ENCODE data around the gene SSTR3.

Gene SSTR3

DNA sequence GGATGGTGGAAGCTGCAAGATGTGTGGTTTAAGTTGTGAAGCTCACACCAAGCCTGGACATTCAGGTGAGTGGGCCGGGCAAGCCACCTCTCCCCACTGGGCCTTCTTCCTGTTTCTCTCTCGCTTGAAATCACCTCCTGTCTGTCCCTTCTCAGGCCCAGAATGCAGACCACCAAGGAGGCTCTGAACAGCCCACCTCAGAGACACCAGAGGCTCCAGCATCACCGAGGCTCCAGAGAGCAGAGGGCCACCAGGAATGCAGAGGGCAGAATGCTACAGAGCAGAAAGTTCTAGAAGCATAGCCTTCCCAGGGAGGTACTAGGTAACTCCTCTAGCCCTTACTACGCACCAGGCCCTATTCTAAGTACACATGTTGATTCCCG lies 47.8 kb downstream of the SSTR3 start:
- Histone ChIP-seq H3K79me1 (ENCODE audit: low read depth, low read length) (no peaks in the 10 kb centered on the region), H3K18ac (ENCODE audit: low read length) (no peak overlapping the region), H3K4me1 (ENCODE audit: control insufficient read depth in 2 of 2, insufficient read depth in 1 of 2, low read depth in 1 of 2, low read length in 2 of 2) (peaks cover 4 to 12% of the 10 kb centered on the region in 2 donors), H4K8ac (ENCODE audit: low read depth, low read length) (no peak overlapping the region), H2AK5ac (ENCODE audit: low read depth, low read length) (no peak overlapping the region), H3K9me3 (replicated peaks in 1 of 2; ENCODE audit: control insufficient read depth in 2 of 2, insufficient read depth in 1 of 2, low read depth in 1 of 2, low read length in 2 of 2) (peaks cover 0 to 6% of the 10 kb centered on the region in 2 donors), H3K14ac (ENCODE audit: low read length) (no peak overlapping the region), H2BK5ac (ENCODE audit: low read length) (no peak overlapping the region), H2AFZ (ENCODE audit: low read length) (no peak overlapping the region), H3K27ac (replicated peaks; ENCODE audit: low read length) (no peak overlapping the region), H3K27me3 (ENCODE audit: control insufficient read depth in 3 of 3, insufficient read depth in 3 of 3, low read depth in 1 of 3, low read length in 3 of 3) (peaks cover 0 to 2% (median 0%) of the 10 kb centered on the region in 3 experiments), H2BK120ac (ENCODE audit: low read depth, low read length) (no peak overlapping the region), H3K4me3 (ENCODE audit: low read length in 2 of 2) (no peak overlapping the region), H4K91ac (ENCODE audit: low read depth, low read length, poor library complexity) (no peak overlapping the region), H3K4me2 (ENCODE audit: insufficient read depth, low read length, poor library complexity, severe bottlenecking) (no peak overlapping the region), H2BK15ac (ENCODE audit: low read length) (no peak overlapping the region), H3K9ac (ENCODE audit: low read depth, low read length, poor library complexity) (no peak overlapping the region), H3K4ac (ENCODE audit: low read length) (no peak overlapping the region), H3K36me3 (replicated peaks in 1 of 2; ENCODE audit: control insufficient read depth in 2 of 2, insufficient read depth in 2 of 2, low read length in 2 of 2) (no peaks in the 10 kb centered on the region), H3K23ac (ENCODE audit: low read depth, low read length, poor library complexity) (no peak overlapping the region), H2BK12ac (ENCODE audit: low read length) (no peak overlapping the region)
- WGBS, 2 donors (ENCODE audit: extremely low coverage in 2 of 2, insufficient read length in 2 of 2, insufficient replicate concordance in 1 of 2) = no CpG with 5 or more reads among the region's 5 CpGs
- DNase-seq (ENCODE audit: low spot score) = no peak

DNA sequence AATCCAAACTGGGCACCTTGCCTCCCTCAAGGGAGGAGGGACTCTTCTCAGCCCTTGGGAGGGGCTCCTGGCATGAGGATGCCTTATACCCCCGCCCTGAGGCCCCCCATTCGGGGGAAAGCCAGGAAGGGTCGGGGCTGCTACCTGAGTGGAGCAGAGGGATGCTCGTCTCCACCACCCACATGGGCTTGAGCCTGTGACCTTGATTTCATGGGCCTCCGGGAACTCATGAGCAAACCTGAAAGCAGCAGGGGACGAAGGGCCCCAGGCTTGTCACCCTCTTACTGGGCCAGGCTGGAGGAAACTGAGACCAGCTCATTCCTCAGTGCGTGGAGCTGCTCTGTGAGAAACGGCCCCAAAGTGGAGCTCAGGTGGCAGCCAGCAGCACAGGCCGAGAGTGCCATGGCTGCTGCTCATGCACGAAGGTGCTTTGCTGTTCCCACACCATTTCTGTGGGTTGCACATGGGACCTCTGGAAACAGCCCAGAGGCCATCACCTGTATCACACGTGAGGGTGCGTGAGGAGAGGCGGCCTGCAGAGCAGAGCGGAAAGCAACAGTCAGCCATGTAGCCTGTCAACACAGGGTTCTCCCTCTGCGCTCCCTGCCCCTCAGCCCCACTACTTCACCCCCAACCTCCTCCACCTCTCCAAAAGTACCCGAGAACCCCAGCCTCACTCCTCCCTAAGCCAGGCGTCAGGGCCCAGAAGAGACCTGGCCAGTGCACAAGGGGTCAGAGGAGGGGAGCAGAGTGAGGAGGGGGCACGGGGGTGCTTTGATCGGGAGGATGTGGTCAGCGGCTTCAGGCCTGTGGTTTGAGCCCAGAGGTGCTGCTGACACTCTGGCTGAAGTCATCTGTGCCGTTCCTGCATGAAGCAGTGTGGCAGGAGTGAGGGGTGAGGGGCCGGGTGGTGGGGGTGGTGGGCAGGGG lies 48.4 kb downstream of the SSTR3 start:
- Histone ChIP-seq H3K4ac (ENCODE audit: low read length) (no peak overlapping the region), H3K4me2 (ENCODE audit: insufficient read depth, low read length, poor library complexity, severe bottlenecking) (no peak overlapping the region), H3K79me1 (ENCODE audit: low read depth, low read length) (no peaks in the 10 kb centered on the region), H3K23ac (ENCODE audit: low read depth, low read length, poor library complexity) (no peak overlapping the region), H3K4me3 (ENCODE audit: low read length in 2 of 2) (no peak overlapping the region), H3K27me3 (ENCODE audit: control insufficient read depth in 3 of 3, insufficient read depth in 3 of 3, low read depth in 1 of 3, low read length in 3 of 3) (peaks cover 0 to 7% (median 0%) of the 10 kb centered on the region in 3 experiments), H3K27ac (replicated peaks; ENCODE audit: low read length) (no peak overlapping the region), H3K4me1 (ENCODE audit: control insufficient read depth in 2 of 2, insufficient read depth in 1 of 2, low read depth in 1 of 2, low read length in 2 of 2) (peaks cover 4 to 12% of the 10 kb centered on the region in 2 donors), H3K14ac (ENCODE audit: low read length) (no peak overlapping the region), H2BK15ac (ENCODE audit: low read length) (no peak overlapping the region), H3K9ac (ENCODE audit: low read depth, low read length, poor library complexity) (peak overlapping the region; percentile 15), H4K91ac (ENCODE audit: low read depth, low read length, poor library complexity) (peak overlapping the region; percentile 23), H2AK5ac (ENCODE audit: low read depth, low read length) (no peak overlapping the region), H2BK12ac (ENCODE audit: low read length) (peak overlapping the region; percentile 17), H3K9me3 (replicated peaks in 1 of 2; ENCODE audit: control insufficient read depth in 2 of 2, insufficient read depth in 1 of 2, low read depth in 1 of 2, low read length in 2 of 2) (peaks cover 0 to 6% of the 10 kb centered on the region in 2 donors), H2BK120ac (ENCODE audit: low read depth, low read length) (no peak overlapping the region), H3K18ac (ENCODE audit: low read length) (peak overlapping the region; percentile 28), H4K8ac (ENCODE audit: low read depth, low read length) (no peak overlapping the region), H2AFZ (ENCODE audit: low read length) (no peak overlapping the region), H2BK5ac (ENCODE audit: low read length) (no peak overlapping the region), H3K36me3 (replicated peaks in 1 of 2; ENCODE audit: control insufficient read depth in 2 of 2, insufficient read depth in 2 of 2, low read length in 2 of 2) (no peaks in the 10 kb centered on the region)
- WGBS, 2 donors (ENCODE audit: extremely low coverage in 2 of 2, insufficient read length in 2 of 2, insufficient replicate concordance in 1 of 2) = no CpG with 5 or more reads among the region's 22 CpGs
- no peak for DNase-seq (ENCODE audit: low spot score)

DNA sequence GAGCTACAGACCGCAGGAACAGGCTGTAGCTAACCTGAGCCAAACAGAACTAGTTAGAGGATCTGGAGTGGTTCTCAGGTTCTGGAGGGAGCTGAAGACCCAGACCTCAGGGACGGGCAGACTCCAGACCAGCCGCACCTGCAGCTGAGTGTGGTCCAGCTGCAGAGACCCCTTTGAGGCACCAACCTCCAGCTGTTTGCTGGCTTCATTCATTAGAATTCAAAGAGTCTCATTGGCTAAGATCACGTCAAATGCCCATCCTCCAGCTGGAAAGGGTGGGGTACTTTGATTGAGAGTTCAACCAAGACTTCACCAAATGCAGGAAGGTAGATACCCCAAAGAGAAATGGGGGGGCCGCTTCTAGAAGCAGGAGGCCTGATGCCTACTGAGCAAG lies 49.2 kb downstream of the SSTR3 start:
- peaks cover 0 to 12% (median 0%) of the 10 kb centered on the region in 3 experiments for H3K27me3 ChIP-seq (ENCODE audit: control insufficient read depth in 3 of 3, insufficient read depth in 3 of 3, low read depth in 1 of 3, low read length in 3 of 3)
- no peak overlapping the region for H4K8ac ChIP-seq (ENCODE audit: low read depth, low read length)
- H2AFZ ChIP-seq (ENCODE audit: low read length) = no peak overlapping the region
- H3K4me1 ChIP-seq (ENCODE audit: control insufficient read depth in 2 of 2, insufficient read depth in 1 of 2, low read depth in 1 of 2, low read length in 2 of 2) = peaks cover 4 to 12% of the 10 kb centered on the region in 2 donors
- H2BK120ac ChIP-seq (ENCODE audit: low read depth, low read length) = no peak overlapping the region
- no peak overlapping the region for H3K4me2 ChIP-seq (ENCODE audit: insufficient read depth, low read length, poor library complexity, severe bottlenecking)
- H2BK5ac ChIP-seq (ENCODE audit: low read length) = no peak overlapping the region
- no peak overlapping the region for H2BK12ac ChIP-seq (ENCODE audit: low read length)
- H3K27ac ChIP-seq (replicated peaks; ENCODE audit: low read length) = no peak overlapping the region
- no peak overlapping the region for H3K4ac ChIP-seq (ENCODE audit: low read length)
- H3K23ac ChIP-seq (ENCODE audit: low read depth, low read length, poor library complexity) = no peak overlapping the region
- no peaks in the 10 kb centered on the region for H3K36me3 ChIP-seq (replicated peaks in 1 of 2; ENCODE audit: control insufficient read depth in 2 of 2, insufficient read depth in 2 of 2, low read length in 2 of 2)
- no peak for DNase-seq (ENCODE audit: low spot score)
- no peak overlapping the region for H3K18ac ChIP-seq (ENCODE audit: low read length)
- no peaks in the 10 kb centered on the region for H3K79me1 ChIP-seq (ENCODE audit: low read depth, low read length)
- no peak overlapping the region for H2AK5ac ChIP-seq (ENCODE audit: low read depth, low read length)
- no peak overlapping the region for H3K4me3 ChIP-seq (ENCODE audit: low read length in 2 of 2)
- no peak overlapping the region for H3K9ac ChIP-seq (ENCODE audit: low read depth, low read length, poor library complexity)
- H3K9me3 ChIP-seq (replicated peaks in 1 of 2; ENCODE audit: control insufficient read depth in 2 of 2, insufficient read depth in 1 of 2, low read depth in 1 of 2, low read length in 2 of 2) = peaks cover 0 to 6% of the 10 kb centered on the region in 2 donors
- H4K91ac ChIP-seq (ENCODE audit: low read depth, low read length, poor library complexity) = no peak overlapping the region
- no peak overlapping the region for H2BK15ac ChIP-seq (ENCODE audit: low read length)
- no CpG with 5 or more reads among the region's 5 CpGs for WGBS, 2 donors (ENCODE audit: extremely low coverage in 2 of 2, insufficient read length in 2 of 2, insufficient replicate concordance in 1 of 2)
- no peak overlapping the region for H3K14ac ChIP-seq (ENCODE audit: low read length)

DNA sequence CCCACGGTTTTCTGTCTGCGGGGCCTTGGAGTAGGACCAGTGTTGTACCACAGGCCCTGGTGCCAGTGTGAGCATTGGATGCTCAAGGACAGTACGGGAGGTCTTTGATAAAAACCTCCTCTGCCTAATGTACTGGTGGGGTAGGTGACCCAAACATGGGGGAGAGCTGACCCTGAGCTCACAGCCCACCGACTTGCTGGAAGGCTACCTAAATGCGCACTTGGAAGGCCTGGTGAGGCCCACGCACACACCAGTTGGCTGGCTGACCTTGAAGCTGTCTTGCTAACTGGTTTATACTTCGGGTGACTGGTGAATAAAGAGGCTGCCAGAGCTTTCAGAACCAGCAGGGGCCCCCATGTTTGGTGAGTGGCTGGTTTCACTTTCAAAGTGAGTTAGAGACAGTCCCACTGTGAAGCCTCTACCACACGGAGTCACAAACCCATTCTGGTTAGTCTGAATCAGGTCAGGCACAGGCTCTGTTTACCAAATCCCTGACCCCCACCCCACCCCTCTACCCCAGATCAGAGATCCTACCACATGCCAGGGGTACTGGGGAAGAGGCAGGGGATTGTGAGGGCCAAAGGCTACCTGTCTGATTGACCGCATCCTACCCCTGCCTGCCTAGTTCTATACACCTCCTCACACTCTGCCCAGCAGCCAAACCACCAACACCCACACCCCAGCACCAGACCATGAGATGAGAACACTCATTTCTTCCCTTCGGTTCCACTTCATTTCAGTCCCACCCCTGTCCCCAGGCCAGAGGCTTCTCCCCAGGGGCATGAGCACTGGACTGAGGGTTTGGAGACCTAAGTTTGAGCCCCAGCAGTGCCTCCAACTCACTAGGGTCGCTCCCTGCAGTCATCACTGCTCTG lies 49.8 kb downstream of the SSTR3 start:
- Histone ChIP-seq H3K18ac (ENCODE audit: low read length) (no peak overlapping the region), H3K79me1 (ENCODE audit: low read depth, low read length) (no peaks in the 10 kb centered on the region), H3K27me3 (ENCODE audit: control insufficient read depth in 3 of 3, insufficient read depth in 3 of 3, low read depth in 1 of 3, low read length in 3 of 3) (peaks cover 0 to 17% (median 0%) of the 10 kb centered on the region in 3 experiments), H3K4ac (ENCODE audit: low read length) (no peak overlapping the region), H3K23ac (ENCODE audit: low read depth, low read length, poor library complexity) (no peak overlapping the region), H2BK12ac (ENCODE audit: low read length) (no peak overlapping the region), H2AFZ (ENCODE audit: low read length) (no peak overlapping the region), H3K27ac (replicated peaks; ENCODE audit: low read length) (no peak overlapping the region), H2BK15ac (ENCODE audit: low read length) (no peak overlapping the region), H4K8ac (ENCODE audit: low read depth, low read length) (no peak overlapping the region), H3K36me3 (replicated peaks in 1 of 2; ENCODE audit: control insufficient read depth in 2 of 2, insufficient read depth in 2 of 2, low read length in 2 of 2) (no peaks in the 10 kb centered on the region), H3K4me1 (ENCODE audit: control insufficient read depth in 2 of 2, insufficient read depth in 1 of 2, low read depth in 1 of 2, low read length in 2 of 2) (peaks cover 4 to 6% of the 10 kb centered on the region in 2 donors), H3K4me2 (ENCODE audit: insufficient read depth, low read length, poor library complexity, severe bottlenecking) (no peak overlapping the region), H4K91ac (ENCODE audit: low read depth, low read length, poor library complexity) (no peak overlapping the region), H3K9ac (ENCODE audit: low read depth, low read length, poor library complexity) (no peak overlapping the region), H3K4me3 (ENCODE audit: low read length in 2 of 2) (no peak overlapping the region), H3K14ac (ENCODE audit: low read length) (no peak overlapping the region), H2BK5ac (ENCODE audit: low read length) (no peak overlapping the region), H3K9me3 (replicated peaks in 1 of 2; ENCODE audit: control insufficient read depth in 2 of 2, insufficient read depth in 1 of 2, low read depth in 1 of 2, low read length in 2 of 2) (peaks cover 0 to 6% of the 10 kb centered on the region in 2 donors), H2BK120ac (ENCODE audit: low read depth, low read length) (no peak overlapping the region), H2AK5ac (ENCODE audit: low read depth, low read length) (no peak overlapping the region)
- DNase-seq (ENCODE audit: low spot score) = no peak
- WGBS, 2 donors (ENCODE audit: extremely low coverage in 2 of 2, insufficient read length in 2 of 2, insufficient replicate concordance in 1 of 2) = no CpG with 5 or more reads among the region's 11 CpGs

Measured in neuronal stem cell (in vitro differentiated cells).